ENCODE measurements around the gene ACAT2.

The ACAT2 gene

DNA sequence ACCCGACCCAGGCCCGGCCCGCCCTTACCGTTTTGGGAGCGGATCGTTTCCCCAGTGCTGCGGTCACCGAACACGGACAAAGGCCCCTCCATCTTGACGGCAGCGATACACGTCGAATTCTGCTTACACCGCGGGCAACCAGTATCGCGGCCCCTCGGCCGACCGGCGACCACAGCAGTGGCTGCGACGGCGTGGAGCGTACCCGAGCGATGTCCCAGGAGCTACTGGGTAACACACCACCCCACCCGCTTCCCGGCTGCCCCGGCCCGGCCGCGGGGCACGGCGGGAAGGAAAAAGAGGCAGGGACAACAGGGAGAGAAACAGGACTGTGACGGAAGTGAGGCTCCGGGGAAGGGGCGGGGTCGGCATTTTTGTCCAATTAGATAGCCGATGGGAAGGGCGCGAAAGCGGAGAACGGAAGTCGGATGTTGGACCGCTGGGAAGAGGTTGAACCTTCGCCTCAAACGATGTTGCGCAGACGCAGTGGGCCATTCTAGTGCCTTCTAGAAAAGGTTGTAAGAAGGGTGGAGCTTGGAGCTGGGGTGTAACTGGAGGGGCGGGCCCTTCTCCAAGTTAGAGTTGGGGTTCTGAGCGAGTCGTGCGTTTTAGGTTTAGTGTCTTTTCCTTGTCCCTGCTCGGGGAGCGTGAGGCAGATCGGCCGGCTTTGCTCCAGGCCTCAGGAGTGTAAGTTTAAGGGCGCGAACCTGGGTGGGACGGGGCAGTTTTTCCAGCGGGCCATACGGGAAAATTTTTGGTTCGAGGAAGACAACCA, 27.7 kb downstream of the ACAT2 start, which contains the start of gene TCP1:
Gene TCP1 (minus strand): TSS at position 226 of the 772 bp plus-strand sequence. CDS start 134 bp downstream, at position 92.
- POLR2A ChIA-PET: interaction anchor here (0.6 to 4.2 kb wide), 33 partner anchors 9 to 509 kb away, joined by 3 to 115 read pairs (median 6); partner anchors contain the start of genes ACAT2, PNLDC1, SOD2 and WTAP
- Histone ChIP-seq H3K27ac (ENCODE audit: extremely low read depth, low read depth, low read length) (peak within 1 kb of the TSS; percentile 66), H3K9me3 (ENCODE audit: control insufficient read depth, insufficient read depth, low read depth, low read length) (no peaks in the 10 kb centered on the region), H3K36me3 (ENCODE audit: control insufficient read depth in 2 of 2, insufficient read depth in 1 of 2, low read length in 2 of 2) (peaks cover 30 to 74% of the 10 kb centered on the region in 2 experiments), H3K4me1 (ENCODE audit: control insufficient read depth, insufficient read depth, low read length) (peaks cover 8% of the 10 kb centered on the region), H3K4me3 (ENCODE audit: low read depth, low read length) (peak within 1 kb of the TSS; percentile 98)
- CTCF ChIA-PET: interaction anchor here (0.6 to 2.3 kb wide), 9 partner anchors 25 to 1731 kb away, joined by 3 to 17 read pairs (median 4); no protein-coding TSS in a partner anchor
- peak; percentile 35; the same call in 1 of the 2 replicates for TF ChIP-seq ZFP69B (tag by site-specific recombination; IDR thresholded peaks at IDR 0.05)
- TF ChIP-seq ZNF843 (tag by site-specific recombination; IDR thresholded peaks at IDR 0.05): 0 out of 2 replicates have a peak, but pooled peaks have one; percentile 46
- peak; percentile 46; the same call in 1 of the 2 replicates for TF ChIP-seq ZNF239 (tag by site-specific recombination; IDR thresholded peaks at IDR 0.05)
- 0 out of 2 replicates have a peak, but pooled peaks have one; percentile 29 for TF ChIP-seq ZBTB20 (tag by site-specific recombination; IDR thresholded peaks at IDR 0.05)
- peak; percentile 58; the same call in 1 of the 2 replicates for TF ChIP-seq ZNF600 (tag by site-specific recombination; IDR thresholded peaks at IDR 0.05)
- TF ChIP-seq YY1 (tag by site-specific recombination; IDR thresholded peaks at IDR 0.05): peak; percentile 53; the same call in 1 of the 2 replicates
- peak; percentile 43 for TF ChIP-seq ZEB2 (tag by site-specific recombination; IDR thresholded peaks at IDR 0.05)
- 0 out of 2 replicates have a peak, but pooled peaks have one; percentile 56 for TF ChIP-seq ZSCAN5A (tag by site-specific recombination; IDR thresholded peaks at IDR 0.05)
- TF ChIP-seq PRDM10 (tag by site-specific recombination; IDR thresholded peaks at IDR 0.05): no peak
- TF ChIP-seq GLI4 (tag by site-specific recombination; IDR thresholded peaks at IDR 0.05): 0 out of 2 replicates have a peak, but pooled peaks have one; percentile 66
- TF ChIP-seq ZNF529 (tag by site-specific recombination; IDR thresholded peaks at IDR 0.05; ENCODE audit: insufficient replicate concordance): no peak
- TF ChIP-seq ZSCAN30 (tag by site-specific recombination; IDR thresholded peaks at IDR 0.05): 0 out of 2 replicates have a peak, but pooled peaks have one; percentile 54
- TF ChIP-seq, protein P1, sequence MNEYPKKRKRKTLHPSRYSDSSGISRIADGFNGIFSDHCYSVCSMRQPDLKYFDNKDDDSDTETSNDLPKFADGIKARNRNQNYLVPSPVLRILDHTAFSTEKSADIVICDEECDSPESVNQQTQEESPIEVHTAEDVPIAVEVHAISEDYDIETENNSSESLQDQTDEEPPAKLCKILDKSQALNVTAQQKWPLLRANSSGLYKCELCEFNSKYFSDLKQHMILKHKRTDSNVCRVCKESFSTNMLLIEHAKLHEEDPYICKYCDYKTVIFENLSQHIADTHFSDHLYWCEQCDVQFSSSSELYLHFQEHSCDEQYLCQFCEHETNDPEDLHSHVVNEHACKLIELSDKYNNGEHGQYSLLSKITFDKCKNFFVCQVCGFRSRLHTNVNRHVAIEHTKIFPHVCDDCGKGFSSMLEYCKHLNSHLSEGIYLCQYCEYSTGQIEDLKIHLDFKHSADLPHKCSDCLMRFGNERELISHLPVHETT (tag by site-specific recombination; IDR thresholded peaks at IDR 0.05): peak; percentile 22; the same call in 1 of the 2 replicates
- TF ChIP-seq, protein P2, sequence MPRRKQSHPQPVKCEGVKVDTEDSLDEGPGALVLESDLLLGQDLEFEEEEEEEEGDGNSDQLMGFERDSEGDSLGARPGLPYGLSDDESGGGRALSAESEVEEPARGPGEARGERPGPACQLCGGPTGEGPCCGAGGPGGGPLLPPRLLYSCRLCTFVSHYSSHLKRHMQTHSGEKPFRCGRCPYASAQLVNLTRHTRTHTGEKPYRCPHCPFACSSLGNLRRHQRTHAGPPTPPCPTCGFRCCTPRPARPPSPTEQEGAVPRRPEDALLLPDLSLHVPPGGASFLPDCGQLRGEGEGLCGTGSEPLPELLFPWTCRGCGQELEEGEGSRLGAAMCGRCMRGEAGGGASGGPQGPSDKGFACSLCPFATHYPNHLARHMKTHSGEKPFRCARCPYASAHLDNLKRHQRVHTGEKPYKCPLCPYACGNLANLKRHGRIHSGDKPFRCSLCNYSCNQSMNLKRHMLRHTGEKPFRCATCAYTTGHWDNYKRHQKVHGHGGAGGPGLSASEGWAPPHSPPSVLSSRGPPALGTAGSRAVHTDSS (tag by site-specific recombination; IDR thresholded peaks at IDR 0.05): no peak
- TF ChIP-seq REPIN1 (tag by site-specific recombination; IDR thresholded peaks at IDR 0.05; ENCODE audit: low read depth): peak; percentile 52; the same call in 1 of the 2 replicates
- TF ChIP-seq ZNF19 (tag by site-specific recombination; IDR thresholded peaks at IDR 0.05; ENCODE audit: low read depth): no peak
- TF ChIP-seq ZNF654 (tag by site-specific recombination; IDR thresholded peaks at IDR 0.05; ENCODE audit: low read depth): no peak
- peak; percentile 95 for TF ChIP-seq ZNF518A (tag by site-specific recombination; conservative IDR thresholded peaks at IDR 0.05; ENCODE audit: low read depth)
- no peak for TF ChIP-seq ZNF571 (tag by site-specific recombination; IDR thresholded peaks at IDR 0.05)
- no peak for TF ChIP-seq ZBTB21 (tag by site-specific recombination; IDR thresholded peaks at IDR 0.05)
- peak; percentile 55; the same call in 1 of the 2 replicates for TF ChIP-seq ZNF391 (tag by site-specific recombination; IDR thresholded peaks at IDR 0.05; ENCODE audit: borderline replicate concordance, low read depth)
- no peak for TF ChIP-seq KLF7 (tag by site-specific recombination; IDR thresholded peaks at IDR 0.05; ENCODE audit: borderline replicate concordance)
- peak; percentile 26; the same call in 1 of the 2 replicates for TF ChIP-seq ZNF2 (tag by site-specific recombination; IDR thresholded peaks at IDR 0.05)
